Measurements from ENCODE around the gene EFNA1. TPM values are rescaled to one million over a fixed set of nuclear protein-coding genes. Genes with fewer than 3 reads are reported as not detected.

Gene EFNA1
- total and polyA plus RNA-seq, 2 of the 13 experiments (the other 11 are each of a cell fraction or from before 2014, with no cell fraction given), result 81.8 to 874 TPM

GRCh38 chr1:155091071-155092051 lies 36.3 kb upstream of the EFNA1 start (continued):
- TF ChIP-seq LCORL (IDR thresholded peaks at IDR 0.05), result 0 out of 2 replicates have a peak, but pooled peaks have one; percentile 19
- peak; percentile 98 for TF ChIP-seq LCORL (CRISPR knock-in tag; IDR thresholded peaks at IDR 0.05)
- peak; percentile 49; the same call in 1 of the 2 replicates for TF ChIP-seq LBX2 (CRISPR knock-in tag; IDR thresholded peaks at IDR 0.05; ENCODE audit: borderline replicate concordance)
- TF ChIP-seq FOXJ3 (CRISPR knock-in tag; IDR thresholded peaks at IDR 0.05; ENCODE audit: borderline replicate concordance), result 0 out of 2 replicates have a peak, but pooled peaks have one; percentile 72
- TF ChIP-seq MXD4 (CRISPR knock-in tag; IDR thresholded peaks at IDR 0.05), result peak; percentile 98
- TF ChIP-seq SP1 (IDR thresholded peaks at IDR 0.05), result no peak
- TF ChIP-seq SP1 (CRISPR knock-in tag; IDR thresholded peaks at IDR 0.05), result peak; percentile 46; the same call in 1 of the 2 replicates
- no peak for TF ChIP-seq RORA (CRISPR knock-in tag; IDR thresholded peaks at IDR 0.05)
- no peak for TF ChIP-seq ETV6 (CRISPR knock-in tag; conservative IDR thresholded peaks at IDR 0.05)
- TF ChIP-seq ZNF710 (CRISPR knock-in tag; IDR thresholded peaks at IDR 0.05; ENCODE audit: borderline replicate concordance), result peak; percentile 69; the same call in 1 of the 2 replicates
- no peak for TF ChIP-seq E2F1 (CRISPR knock-in tag; IDR thresholded peaks at IDR 0.05)
- TF ChIP-seq ZFP41 (CRISPR knock-in tag; IDR thresholded peaks at IDR 0.05; ENCODE audit: borderline replicate concordance), result no peak
- 0 out of 2 replicates have a peak, but pooled peaks have one; percentile 84 for TF ChIP-seq NFKBIZ (CRISPR knock-in tag; IDR thresholded peaks at IDR 0.05)
- TF ChIP-seq ZBED4 (CRISPR knock-in tag; IDR thresholded peaks at IDR 0.05; ENCODE audit: borderline replicate concordance), result peak; percentile 40; the same call in 1 of the 2 replicates
- peak; percentile 79 for TF ChIP-seq HDAC2 (CRISPR knock-in tag; IDR thresholded peaks at IDR 0.05)
- TF ChIP-seq RBM22 (optimal IDR thresholded peaks at IDR 0.05; ENCODE audit: low read length), result no peak
- TF ChIP-seq NFYB (CRISPR knock-in tag; IDR thresholded peaks at IDR 0.05), result no peak
- TF ChIP-seq ZNF260 (CRISPR knock-in tag; IDR thresholded peaks at IDR 0.05; ENCODE audit: borderline replicate concordance, low read depth), result no peak
- no peak for TF ChIP-seq RFXAP (CRISPR knock-in tag; IDR thresholded peaks at IDR 0.05; ENCODE audit: borderline replicate concordance)
- peak; percentile 89 for TF ChIP-seq FOXK1 (CRISPR knock-in tag; IDR thresholded peaks at IDR 0.05; ENCODE audit: borderline replicate concordance, low read depth)
- no peak for TF ChIP-seq ZNF207 (IDR thresholded peaks at IDR 0.05; ENCODE audit: borderline replicate concordance)
- peak; percentile 72; the same call in 1 of the 2 replicates for TF ChIP-seq TGIF2 (CRISPR knock-in tag; IDR thresholded peaks at IDR 0.05)
- no peak for TF ChIP-seq SP140L (CRISPR knock-in tag; IDR thresholded peaks at IDR 0.05; ENCODE audit: borderline replicate concordance)

All from HepG2 (cell line).